Hindlimb muscle (tissue), 1 donor: Measurements from ENCODE around the gene UBE2E2. TPM values are rescaled to one million over a fixed set of nuclear protein-coding genes. Genes with fewer than 3 reads are reported as not detected.
A peak's percentile ranks its signal among the peaks of the same experiment; 100 is the strongest.
"Not testable (repeated sequence)": the region's sequence is repeated elsewhere in the genome, so short reads cannot be mapped to it uniquely, and the experiment has no call there.

Source experiments
- DNase-seq: peaks from one replicate; pipeline ENCODE4 v3.0.0-alpha.2; 2013
- polyA plus RNA-seq: library from polyadenylated mRNA; unstranded; fragments of 120-200 nt; gene quantifications from one replicate; pipeline ENCODE4 v1.2.1, GENCODE V29; 2013; ENCODE audit not compliant: insufficient read length

Gene UBE2E2
- 32.0 TPM for polyA plus RNA-seq

GRCh38 chr3:23202921-23203707, at the start of gene UBE2E2:
UBE2E2 (plus strand) TSS chr3:23203327.
- DNase-seq: peak; percentile 89

GRCh38 chr3:23153436-23153835, 49.7 kb upstream of the UBE2E2 start:
- DNase-seq: no peak

DNA sequence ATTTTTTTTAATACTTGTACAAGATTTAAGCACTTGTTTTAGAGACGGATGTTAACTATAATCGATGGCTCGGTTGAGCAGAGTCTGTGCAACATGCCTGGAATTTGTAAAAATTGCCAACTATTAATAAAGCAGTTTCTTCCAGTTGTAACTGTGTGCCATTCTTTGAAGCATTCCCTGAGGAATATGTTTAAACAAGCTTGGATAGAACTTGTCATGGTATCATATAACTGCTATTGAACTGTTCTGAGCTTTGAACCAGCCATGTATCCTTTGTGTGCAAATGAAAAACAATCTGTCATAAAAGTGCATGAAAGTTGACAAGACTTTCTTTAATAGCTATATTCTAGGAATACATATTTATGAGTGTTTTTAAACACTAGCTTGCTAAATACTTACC, 45.8 kb upstream of the UBE2E2 start:
- DNase-seq: no peak

DNA sequence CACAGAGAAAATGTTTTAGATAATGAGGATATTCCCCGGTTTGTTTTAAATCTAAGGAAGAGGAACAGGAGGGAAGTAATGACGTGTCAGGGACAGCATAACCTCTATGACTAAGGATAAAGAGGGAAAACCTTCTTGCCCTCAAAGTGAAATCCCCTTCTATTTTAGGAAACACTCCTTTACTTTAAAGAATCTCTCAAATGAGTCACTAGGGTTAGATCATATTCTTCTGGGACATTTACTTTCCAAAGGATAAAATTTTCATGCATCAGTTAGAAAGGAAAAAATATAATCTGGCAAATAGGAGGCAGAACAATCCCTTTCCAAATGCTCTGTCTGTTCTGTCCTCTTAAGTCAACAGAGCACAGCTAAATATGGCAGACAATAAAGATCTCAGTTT, 43.2 kb upstream of the UBE2E2 start:
- DNase-seq: peak; percentile 37

DNA sequence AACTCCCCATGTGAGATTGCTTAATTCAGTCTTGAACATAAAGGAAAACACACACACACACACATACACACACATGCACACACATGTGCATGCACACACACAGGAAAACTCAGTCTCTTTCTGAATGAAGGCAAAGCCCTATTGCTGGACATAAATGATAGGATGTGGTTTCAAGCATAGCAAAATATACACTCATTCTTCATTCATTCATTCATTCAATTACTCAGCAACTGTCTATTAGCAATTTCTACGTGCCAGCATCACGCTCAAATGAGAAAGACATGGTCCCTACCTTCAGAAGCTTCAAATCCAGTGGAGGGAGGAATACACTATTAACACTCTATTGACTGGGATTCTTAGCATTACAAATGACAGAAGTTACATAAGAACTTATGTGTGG, 41.8 kb upstream of the UBE2E2 start:
- no peak for DNase-seq

DNA sequence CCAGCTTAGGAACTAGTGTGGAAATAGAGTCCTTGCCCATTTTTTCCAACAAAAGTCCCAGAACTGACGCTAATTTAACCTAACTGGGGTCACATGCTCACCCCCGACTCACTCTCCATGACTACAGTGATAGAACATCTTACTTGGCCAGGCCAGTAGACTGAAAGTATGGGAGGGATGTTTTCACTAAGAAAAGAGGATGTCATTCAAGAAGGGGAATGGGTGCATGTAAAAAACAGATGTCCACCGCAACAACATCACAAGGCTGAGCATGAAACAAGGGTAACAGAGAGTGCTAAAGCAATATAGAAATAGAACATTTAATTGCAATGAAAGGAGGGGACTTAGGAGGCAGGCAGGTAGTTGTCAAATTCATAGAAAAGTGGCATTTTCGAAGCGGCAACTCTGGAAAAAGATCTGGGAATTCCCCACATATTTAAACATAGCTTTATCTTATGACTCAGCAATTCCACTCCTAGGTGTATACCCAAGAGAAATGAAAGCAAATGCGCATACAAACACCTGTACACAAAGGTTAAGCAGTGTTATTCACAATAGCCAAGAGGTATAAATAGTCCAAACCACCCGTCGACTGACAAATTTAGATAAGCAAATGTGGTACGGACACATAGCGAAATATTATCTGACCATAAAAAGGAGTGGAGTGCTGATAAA, 41.1 kb upstream of the UBE2E2 start:
- no peak for DNase-seq

GRCh38 chr3:23162934-23163333, 40.2 kb upstream of the UBE2E2 start:
- DNase-seq: no peak

- no peak for DNase-seq
Observed at GRCh38 chr3:23164746-23165145, 38.4 kb upstream of the UBE2E2 start.

GRCh38 chr3:23165571-23165970, 37.6 kb upstream of the UBE2E2 start:
- no peak for DNase-seq

DNA sequence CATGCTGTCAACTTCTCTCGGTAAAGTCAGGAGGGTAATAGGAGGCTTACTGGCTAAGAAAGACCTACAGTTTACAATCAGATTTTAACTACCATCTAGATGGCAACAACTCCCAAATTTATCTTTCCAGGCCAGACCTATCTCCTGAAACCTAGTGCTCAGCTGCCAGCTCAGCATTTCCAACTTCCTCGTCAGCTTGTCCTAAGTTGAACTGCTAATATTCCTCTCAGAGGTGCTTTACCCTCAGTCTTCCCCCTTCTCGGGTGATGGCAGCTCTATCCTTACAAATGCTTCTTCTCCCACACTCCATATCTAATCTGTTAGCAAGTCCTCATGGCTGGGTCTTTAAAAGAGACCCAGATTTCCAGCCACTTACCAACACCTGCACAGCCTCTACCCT, 36.9 kb upstream of the UBE2E2 start:
- no peak for DNase-seq

- no peak for DNase-seq
Observed at GRCh38 chr3:23166845-23167244, 36.3 kb upstream of the UBE2E2 start.

- DNase-seq: no peak
Observed at GRCh38 chr3:23169551-23169950, 33.6 kb upstream of the UBE2E2 start.

DNA sequence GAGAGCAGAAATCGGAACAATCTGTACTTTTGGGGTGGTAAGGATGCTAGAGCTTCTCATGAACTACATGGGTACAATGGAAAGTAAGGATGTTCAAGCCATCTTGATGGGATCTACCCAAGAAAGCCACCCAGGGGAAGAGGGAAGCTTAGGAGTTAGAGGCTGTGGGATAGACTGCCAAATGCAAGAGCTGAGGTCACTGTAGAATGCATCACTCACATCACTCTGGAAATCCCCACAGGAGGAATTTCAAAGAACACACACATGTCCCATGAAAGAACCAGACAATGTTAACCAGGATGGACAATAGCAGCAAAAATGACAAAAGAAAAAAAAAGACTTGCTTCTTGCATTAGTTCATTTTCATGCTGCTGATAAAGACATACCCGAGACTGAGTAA, 32.8 kb upstream of the UBE2E2 start:
- DNase-seq: no peak

DNA sequence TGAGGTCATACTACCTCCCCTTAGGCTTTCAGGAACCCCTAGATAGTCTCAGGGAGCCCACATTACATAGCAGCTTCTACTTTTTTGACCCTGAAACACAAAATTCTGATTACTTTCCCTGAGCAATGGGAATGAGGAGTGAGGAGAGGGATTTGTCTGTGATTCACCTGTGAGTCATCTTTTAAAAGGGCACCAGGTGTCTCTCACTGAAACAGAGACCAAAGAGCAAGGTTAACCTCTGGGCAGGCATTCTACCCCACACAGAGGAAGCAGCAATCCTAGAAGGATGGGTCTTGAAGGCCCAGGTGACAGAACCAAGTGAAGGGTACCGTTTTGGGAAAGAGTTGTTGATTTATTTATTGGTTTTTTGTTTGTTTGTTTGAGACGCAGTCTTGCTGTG, 31.1 kb upstream of the UBE2E2 start:
- no peak for DNase-seq

- DNase-seq: no peak
Observed at GRCh38 chr3:23174426-23175039, 28.6 kb upstream of the UBE2E2 start.

- DNase-seq: no peak
Observed at GRCh38 chr3:23175341-23176083, 27.6 kb upstream of the UBE2E2 start.

- DNase-seq: not testable (repeated sequence)
Observed at GRCh38 chr3:23176839-23177238, 26.3 kb upstream of the UBE2E2 start.

DNA sequence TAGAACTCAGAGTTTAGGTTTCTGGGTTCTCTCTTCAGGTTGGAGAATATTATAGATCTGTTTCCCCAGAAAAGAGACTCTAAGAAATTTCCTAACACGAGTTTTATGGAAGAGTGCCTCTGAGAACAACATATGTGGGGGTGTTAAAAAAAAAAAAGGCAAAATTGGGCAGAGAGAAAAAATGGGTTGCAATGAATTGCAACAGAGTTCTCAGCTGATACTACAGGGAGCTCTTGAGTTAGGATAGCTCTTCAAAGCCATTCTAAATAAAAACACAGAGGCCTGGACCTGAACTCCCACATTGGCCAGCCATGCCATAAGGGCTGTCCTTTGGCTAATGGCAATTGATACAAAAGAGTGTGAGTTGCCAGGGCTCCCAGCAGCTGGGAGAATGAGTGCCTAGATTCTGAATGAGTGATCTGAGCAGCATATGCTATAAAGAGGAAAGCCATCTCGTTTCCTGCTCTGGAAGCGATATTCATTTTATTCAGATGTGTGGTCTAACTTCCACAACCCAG, 20.1 kb upstream of the UBE2E2 start:
- DNase-seq: no peak

GRCh38 chr3:23183731-23184130, 19.4 kb upstream of the UBE2E2 start:
- DNase-seq: no peak

- no peak for DNase-seq
Observed at GRCh38 chr3:23185861-23186260, 17.3 kb upstream of the UBE2E2 start.

DNA sequence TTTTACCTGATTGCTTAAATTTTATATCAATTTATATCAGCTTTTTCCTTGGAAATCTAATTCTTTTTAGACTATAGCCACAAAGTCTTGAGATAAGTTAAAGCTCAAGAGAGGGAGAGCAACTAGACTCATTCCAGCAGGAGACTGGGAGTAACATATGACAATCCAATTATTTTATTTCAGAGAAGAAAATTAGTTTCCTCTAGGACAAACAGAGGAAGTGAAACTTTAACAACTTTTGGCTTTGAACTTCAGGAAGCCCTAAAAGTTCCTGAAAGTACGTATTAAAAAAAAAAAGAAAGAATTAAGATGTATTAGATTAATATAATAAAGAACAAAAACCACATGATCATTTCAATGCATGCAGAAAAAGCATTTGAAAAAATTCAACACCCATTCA, 13.9 kb upstream of the UBE2E2 start:
- no peak for DNase-seq

GRCh38 chr3:23192816-23193215, 10.3 kb upstream of the UBE2E2 start:
- DNase-seq: no peak

GRCh38 chr3:23193831-23194230, 9.3 kb upstream of the UBE2E2 start:
- DNase-seq: no peak
